ENCODE measurements around the gene DAGLA.

Gene DAGLA

GRCh38 chr11:61782299-61782698, 102.1 kb downstream of the DAGLA start:
- H3K4me3 ChIP-seq: no peak overlapping the region
- TF ChIP-seq CTCF (IDR thresholded peaks at IDR 0.05): no peak
- no peak overlapping the region for H3K27ac ChIP-seq
- no peak for DNase-seq (ENCODE audit: low spot score)

GRCh38 chr11:61782841-61783240, 102.7 kb downstream of the DAGLA start:
- no peak for DNase-seq (ENCODE audit: low spot score)
- H3K27ac ChIP-seq: no peak overlapping the region
- H3K4me3 ChIP-seq: no peak overlapping the region
- no peak for TF ChIP-seq CTCF (IDR thresholded peaks at IDR 0.05)

- DNase-seq (ENCODE audit: low spot score): no peak
- TF ChIP-seq CTCF (IDR thresholded peaks at IDR 0.05): no peak
- no peak overlapping the region for H3K4me3 ChIP-seq
- H3K27ac ChIP-seq: no peak overlapping the region
Observed at GRCh38 chr11:61783717-61784505, 103.7 kb downstream of the DAGLA start.

- no peak overlapping the region for H3K4me3 ChIP-seq
- TF ChIP-seq CTCF (IDR thresholded peaks at IDR 0.05): no peak
- no peak for DNase-seq (ENCODE audit: low spot score)
- H3K27ac ChIP-seq: no peak overlapping the region
Observed at GRCh38 chr11:61784506-61784805, 104.3 kb downstream of the DAGLA start.

GRCh38 chr11:61785837-61786402, 105.7 kb downstream of the DAGLA start:
- no peak for DNase-seq (ENCODE audit: low spot score)
- no peak for TF ChIP-seq CTCF (IDR thresholded peaks at IDR 0.05)
- Histone ChIP-seq H3K4me3 (no peak overlapping the region), H3K27ac (no peak overlapping the region)

- no peak for TF ChIP-seq CTCF (IDR thresholded peaks at IDR 0.05)
- Histone ChIP-seq H3K27ac (no peak overlapping the region), H3K4me3 (no peak overlapping the region)
- DNase-seq (ENCODE audit: low spot score): no peak
Observed at GRCh38 chr11:61787928-61788491, 107.8 kb downstream of the DAGLA start.
